NK-92 (cell line): Measurements from ENCODE around the gene CRTAC1.

ENCODE experiments used
- DNase-seq: peaks from one replicate; lab custom pipeline; 2025; ENCODE audit not compliant: unreplicated experiment; lab: John Stamatoyannopoulos, UW

Gene CRTAC1

GRCh38 chr10:97875391-97875790 lies 155.0 kb downstream of the CRTAC1 start:
- no peak for DNase-seq

GRCh38 chr10:97874332-97874731 lies 156.1 kb downstream of the CRTAC1 start:
- no peak for DNase-seq

DNA sequence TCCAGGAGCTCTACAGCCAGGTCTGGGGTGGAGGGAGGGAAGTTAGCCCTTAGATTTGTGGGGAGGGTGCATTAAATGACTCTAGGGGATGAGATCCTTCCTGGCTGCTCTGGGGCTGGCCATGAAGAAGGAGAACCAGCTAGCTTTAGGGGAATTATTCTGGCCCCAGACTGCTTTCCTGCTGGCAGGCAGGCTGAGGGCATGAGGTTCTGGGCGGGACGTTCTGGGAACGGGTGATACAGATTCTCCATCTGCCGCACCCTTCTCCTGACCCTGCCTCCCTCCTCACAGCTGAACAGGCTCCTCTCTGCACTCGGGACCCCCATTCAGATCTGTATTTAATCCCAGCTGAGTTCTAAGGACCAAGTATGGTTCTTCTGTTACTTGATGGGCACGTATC lies 156.9 kb downstream of the CRTAC1 start:
- no peak for DNase-seq

DNA sequence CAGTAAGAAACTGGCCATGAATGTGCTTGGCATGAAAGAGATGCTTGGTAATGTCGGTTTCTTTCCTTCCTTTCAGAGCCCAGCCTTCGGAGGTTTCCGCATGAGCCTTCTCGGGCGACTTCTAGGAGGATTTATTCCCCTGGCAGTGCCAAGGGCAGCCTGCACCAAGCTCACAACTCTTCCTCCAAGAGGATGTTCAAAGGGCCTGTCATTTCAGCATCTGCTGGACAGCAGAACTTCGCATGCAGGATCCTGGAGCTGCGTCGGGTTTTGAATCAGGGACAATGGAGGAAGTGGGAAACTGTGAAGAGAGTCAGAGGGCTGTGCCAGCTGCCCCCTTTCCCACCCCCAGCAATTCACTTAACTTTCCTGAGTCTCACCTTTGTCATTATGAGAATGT lies 159.4 kb downstream of the CRTAC1 start:
- no peak for DNase-seq

DNA sequence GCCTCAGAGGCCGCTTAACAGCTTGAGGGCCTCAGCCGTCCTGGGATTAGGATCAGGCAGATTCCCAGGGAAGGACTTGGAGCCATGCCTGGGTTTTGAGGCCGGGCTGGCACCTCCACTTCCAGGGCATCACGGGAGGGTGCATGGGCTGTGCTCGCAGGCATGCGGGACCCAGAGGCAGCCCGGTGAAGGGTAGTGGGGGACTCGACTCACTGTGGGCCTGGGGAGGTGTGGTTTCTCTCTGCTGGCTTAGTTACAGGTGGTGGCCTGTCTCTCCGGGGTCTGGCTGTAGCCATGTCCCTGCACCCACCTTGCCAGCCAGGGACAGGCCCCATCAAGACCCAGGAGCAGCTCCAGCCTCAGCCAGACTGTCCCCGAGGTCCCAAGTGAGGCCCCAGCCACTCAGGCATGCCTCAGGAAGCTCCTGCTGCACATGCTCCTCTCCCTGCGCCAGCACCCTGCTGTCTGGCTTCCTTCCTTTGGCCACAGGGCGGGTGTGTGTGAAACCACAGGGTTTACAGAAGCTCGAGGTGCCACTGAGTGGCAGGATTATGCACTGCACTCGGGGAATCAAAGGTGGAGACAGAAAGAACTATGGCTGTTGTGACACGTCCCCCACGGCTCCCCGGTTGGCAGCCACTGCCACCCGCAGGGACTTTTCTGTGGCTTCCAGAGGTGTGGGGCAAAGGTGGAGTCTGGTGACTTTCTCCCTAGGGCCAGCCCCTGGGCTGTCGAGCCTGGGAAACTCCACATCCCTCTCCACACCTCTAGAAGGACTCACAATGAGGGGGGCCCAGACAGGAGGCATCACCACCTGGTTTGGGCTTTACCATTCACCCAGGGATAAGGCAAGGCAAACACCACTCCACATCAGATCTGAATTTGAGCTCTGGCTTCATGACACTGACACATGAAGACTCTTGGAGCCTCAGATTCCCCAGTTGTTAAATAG lies 161.1 kb downstream of the CRTAC1 start:
- DNase-seq: no peak

GRCh38 chr10:97868134-97868685 lies 162.2 kb downstream of the CRTAC1 start:
- no peak for DNase-seq

DNA sequence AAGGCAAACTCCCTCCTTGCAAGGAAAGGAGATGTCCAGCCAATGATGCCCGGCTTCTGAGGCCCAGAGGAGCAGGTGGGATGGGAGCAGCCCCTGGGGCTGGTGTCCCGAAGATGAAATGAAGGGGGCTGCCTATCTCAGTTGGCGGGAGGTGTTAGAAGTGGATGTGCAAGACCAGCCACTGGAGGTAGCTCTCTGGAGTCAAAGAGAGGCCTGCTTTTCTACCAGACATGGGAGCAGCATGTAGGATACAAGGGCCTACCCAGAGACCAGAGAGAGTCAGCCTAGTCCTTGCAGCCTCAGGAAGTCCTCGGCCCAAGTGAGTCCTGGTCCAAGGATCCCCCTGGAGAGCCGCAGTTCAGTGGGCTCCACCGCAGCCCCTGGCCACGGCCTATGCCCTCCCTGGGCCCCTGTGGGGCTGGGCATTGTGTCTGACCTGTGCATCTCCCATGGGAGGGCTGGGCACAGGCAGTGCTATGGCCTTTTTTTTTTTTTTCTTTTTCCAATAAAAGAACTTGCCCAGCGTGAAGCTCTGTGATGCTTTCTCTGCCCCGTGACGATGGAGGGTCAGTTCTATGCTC lies 163.1 kb downstream of the CRTAC1 start:
- no peak for DNase-seq

DNA sequence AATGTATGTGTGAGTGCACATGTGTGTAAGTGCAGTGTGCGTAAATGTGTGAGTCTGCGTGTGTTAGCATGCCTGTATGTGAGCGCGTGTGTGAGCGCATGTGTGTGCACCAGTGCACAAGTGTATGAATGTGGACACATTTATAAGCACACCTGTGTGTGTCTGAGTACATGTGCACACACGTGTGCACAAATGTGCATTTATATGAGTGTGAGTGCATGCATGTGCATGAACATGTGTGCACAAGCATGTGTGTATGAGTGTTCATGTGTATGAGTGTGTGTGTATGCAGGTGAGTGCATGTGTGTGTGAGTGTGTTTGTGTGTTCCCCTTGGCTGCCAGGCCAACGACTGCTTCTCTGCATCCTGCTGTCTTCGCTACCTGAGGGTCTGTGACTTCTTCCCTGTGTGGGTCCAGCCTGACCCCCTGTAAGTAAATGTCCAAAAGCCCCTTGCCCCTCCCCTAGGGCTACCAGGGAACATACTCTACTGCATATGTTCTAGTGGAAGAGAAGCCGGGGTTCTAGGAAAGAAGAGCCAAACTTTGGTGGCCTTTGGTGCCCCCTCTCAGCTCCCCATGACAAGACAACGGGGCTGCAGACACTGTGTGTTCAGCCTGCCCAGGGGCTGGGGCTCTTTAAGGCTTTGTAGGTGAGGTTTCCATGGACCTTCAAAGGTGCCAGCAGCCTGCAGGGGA lies 163.7 kb downstream of the CRTAC1 start:
- DNase-seq: no peak

DNA sequence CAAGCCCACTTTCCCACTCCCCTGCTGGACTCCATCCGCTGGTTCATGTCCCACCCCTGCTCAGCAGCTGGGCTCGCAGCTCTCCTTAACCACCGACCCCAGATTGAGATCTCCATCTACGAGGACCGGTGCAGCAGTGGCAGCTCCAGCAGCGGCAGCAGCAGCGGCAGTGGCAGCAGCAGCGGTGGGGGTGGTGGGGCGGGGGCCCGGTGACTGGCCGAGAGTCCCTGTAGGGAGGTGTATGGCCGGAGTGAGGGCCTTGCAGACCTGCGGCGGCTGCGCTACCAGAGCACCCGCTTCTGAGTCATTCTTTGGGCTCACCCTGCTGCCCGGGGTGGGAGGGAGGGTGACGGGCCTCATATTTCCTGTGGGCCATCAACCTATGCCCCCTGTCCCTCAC lies 164.9 kb downstream of the CRTAC1 start:
- DNase-seq: no peak

- no peak for DNase-seq
These were observed 166.6 kb downstream of the CRTAC1 start for GRCh38 chr10:97863808-97864207.

DNA sequence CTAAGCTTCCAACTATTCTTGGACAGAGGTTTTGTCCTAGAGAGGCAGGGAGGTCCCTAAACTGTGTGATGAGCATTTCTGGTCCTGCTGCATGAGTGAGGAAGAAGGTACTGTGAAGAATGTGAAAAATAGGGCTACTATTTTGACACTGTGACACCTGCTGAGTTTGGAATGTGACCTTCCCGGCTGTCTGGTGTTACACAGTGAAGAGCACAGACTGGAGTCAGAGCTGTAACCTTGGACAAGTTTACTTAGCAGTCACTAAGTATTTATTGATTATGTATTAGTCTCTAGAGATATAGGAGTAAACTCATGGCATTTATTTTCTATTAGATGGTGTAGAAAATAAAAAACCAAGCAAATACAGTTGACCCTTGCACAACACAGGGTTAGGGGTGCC lies 168.5 kb downstream of the CRTAC1 start:
- DNase-seq: no peak

GRCh38 chr10:97861097-97861750 lies 169.2 kb downstream of the CRTAC1 start:
- DNase-seq: no peak

- DNase-seq: no peak
These were observed 172.4 kb downstream of the CRTAC1 start for GRCh38 chr10:97858001-97858439.

DNA sequence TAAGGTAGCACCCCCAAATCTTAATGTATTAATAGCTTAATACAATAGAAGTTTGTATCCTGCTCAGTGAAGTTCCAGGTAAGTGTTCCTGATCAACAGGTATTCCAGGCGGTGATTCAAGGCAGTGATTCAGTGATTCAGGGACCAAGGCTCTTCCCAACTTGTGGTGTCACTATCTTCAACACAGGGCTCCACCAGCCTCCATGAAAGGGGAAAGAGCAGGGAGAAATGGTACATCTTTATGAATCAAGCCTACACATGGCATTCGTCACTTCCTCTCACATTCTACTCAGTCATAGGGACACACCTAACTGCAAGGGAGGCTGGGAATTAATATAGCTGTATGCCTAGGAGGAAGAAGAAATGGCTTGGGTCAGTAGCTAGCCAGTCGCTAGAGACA lies 175.7 kb downstream of the CRTAC1 start:
- no peak for DNase-seq

GRCh38 chr10:97852840-97853405 lies 177.5 kb downstream of the CRTAC1 start:
- DNase-seq: no peak

GRCh38 chr10:97852277-97852676 lies 178.1 kb downstream of the CRTAC1 start:
- DNase-seq: no peak

GRCh38 chr10:97851341-97852001 lies 178.9 kb downstream of the CRTAC1 start:
- DNase-seq: no peak

- DNase-seq: no peak
These were observed 180.0 kb downstream of the CRTAC1 start for GRCh38 chr10:97850446-97850845.

DNA sequence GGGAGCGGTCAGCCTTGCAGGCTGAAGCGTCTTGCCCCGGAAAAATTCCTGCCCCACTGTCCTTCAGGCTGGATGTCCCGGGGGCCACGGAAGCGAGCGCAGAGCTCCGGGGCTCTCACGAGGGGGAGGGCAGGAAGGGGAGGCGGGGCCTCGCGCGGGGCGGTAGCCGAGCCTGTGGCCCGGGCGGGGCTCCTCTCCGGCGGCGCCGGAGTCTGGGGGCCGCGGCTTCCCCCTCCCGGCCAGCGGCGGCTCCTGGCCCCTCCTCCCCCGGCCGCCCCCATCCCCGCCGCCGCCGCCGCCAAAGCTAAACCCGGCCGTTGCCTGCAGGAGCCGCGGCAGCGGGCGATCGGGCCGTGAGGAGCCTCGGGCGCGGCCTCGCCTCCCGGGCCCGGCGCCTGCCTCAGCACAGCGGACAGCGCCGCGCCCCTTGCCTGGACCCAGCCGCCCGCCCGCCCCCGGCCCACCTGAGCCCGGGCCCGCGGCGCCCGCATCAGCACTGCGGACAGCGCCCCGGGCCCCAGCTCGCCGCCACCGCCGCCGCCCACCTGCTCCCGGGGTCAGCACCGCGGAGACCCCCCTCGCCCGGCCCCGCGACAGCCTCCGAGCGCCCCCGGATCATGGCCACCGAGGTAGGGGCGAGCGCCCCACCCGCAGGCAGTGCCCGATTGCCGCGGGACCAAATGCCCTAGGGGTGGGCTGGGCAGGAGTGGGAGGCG lies 180.6 kb downstream of the CRTAC1 start, which contains the start of gene GOLGA7B:
TSS of gene GOLGA7B (plus strand) at position 157 of the 716 bp plus-strand sequence. CDS start at position 618, 461 bp downstream.
- no peak for DNase-seq
